ENCODE results near the gene ADGRA3. TPM values are rescaled to one million over a fixed set of nuclear protein-coding genes. Genes with fewer than 3 reads are reported as not detected.
"Not testable (repeated sequence)": the region's sequence is repeated elsewhere in the genome, so short reads cannot be mapped to it uniquely, and the experiment has no call there.

Gene ADGRA3
- total RNA-seq, 1 experiment from 2014 or later, result 31.4 TPM

DNA sequence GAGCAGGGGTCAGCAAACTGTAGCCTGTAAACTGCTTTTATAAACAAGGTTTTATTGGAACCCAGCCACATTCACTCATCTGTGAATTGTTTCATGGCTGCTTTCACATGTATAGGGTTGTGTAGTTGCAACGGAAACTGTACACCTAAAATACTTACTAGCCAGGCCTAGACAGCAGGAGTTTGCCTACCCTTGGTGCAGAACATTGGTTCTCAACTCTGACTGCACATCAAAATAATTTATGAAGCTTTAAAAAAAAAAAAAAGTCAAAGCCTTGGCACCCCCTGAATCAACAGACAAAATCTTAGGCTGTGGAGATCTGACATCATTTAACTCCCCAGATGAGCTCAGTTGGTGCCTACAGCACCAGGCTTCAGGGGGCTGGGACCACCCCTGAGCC, 27.8 kb downstream of the ADGRA3 start:
- DNase-seq (ENCODE audit: low read depth), result no peak
- in situ Hi-C loops (cut with HindIII; ENCODE audit: low pct_unique_long_range_greater_than_20kb, low sequenced_read_pairs), result no loop called here

DNA sequence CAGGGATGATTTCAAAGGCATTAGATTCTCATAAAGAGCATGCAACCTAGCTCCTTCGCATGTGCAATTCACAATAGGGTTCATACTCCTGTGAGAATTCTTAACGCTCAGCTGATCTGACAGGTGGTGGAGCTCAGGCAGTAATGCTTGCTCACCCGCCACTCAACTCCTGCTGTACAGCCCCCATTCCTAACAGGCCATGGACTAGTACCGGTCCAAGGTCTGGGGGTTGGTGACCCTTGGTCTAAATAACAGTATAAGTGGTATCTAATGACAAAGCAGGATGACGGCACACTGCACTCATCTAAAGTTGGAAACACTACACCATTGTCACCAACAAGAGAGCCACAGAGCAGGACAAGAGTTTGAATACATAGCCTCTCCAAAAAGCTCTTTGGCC, 28.5 kb downstream of the ADGRA3 start:
- in situ Hi-C loops (cut with HindIII; ENCODE audit: low pct_unique_long_range_greater_than_20kb, low sequenced_read_pairs), result no loop called here
- DNase-seq (ENCODE audit: low read depth), result no peak

DNA sequence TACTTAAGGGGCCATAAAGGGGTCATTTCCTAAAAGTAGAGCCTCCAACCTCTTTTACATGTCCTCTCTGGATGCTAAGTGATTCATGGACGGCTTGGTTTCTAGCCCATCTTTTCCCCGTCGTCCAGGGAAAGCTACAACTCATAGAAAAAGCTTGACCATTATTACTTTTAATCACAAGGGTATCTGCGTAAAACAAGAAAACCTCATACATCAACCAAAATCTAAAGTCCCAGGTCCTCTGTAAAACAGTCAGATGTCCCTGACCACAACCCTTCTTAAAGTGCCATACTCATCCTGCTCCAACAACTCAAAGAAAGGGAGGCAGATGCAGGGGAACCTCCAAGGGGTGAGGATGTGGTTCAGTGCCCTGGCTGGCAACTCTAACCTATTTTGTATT, 29.6 kb downstream of the ADGRA3 start:
- DNase-seq (ENCODE audit: low read depth), result no peak
- in situ Hi-C loops (cut with HindIII; ENCODE audit: low pct_unique_long_range_greater_than_20kb, low sequenced_read_pairs), result no loop called here

DNA sequence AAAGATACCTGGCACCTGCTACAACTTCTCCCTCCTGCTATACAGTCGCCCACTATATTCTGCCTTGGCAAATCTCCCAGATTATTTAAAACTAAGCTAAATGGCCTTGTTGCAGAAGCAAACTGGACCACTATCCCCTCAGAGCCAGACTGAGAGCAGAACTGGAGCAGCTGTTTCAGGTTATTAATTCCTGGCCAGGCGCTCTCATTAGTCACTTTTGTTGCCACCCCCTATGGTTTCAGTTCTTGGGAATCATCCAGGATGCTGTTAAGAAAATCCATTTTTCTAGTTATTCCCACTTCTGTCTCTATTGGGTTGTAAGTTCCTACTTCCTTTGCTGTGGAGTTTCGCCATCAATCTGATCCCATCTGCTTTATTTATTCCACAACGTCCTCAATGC, 30.1 kb downstream of the ADGRA3 start:
- in situ Hi-C loops (cut with HindIII; ENCODE audit: low pct_unique_long_range_greater_than_20kb, low sequenced_read_pairs), result no loop called here
- no peak for DNase-seq (ENCODE audit: low read depth)

DNA sequence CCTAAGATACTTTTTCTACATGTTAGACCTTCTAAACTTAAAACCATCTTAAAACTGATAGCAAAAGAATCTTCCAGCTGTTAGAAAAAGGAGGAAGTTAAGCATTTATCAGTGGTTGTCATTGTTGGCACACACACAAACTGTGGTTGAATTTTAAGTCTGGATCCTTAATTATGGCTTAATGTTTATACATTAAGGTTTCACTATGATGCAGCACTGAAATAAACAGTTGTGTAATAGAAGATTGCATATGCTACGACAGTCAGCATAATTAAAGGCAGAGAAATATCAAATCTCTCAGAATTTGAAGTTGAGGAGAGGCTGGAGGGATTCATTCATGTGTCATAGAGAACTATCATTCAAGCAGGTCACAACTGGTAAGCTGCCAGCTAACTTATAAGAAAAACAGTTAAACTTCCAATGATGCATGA, 32.3 kb downstream of the ADGRA3 start:
- in situ Hi-C loops (cut with HindIII; ENCODE audit: low pct_unique_long_range_greater_than_20kb, low sequenced_read_pairs), result no loop called here

DNA sequence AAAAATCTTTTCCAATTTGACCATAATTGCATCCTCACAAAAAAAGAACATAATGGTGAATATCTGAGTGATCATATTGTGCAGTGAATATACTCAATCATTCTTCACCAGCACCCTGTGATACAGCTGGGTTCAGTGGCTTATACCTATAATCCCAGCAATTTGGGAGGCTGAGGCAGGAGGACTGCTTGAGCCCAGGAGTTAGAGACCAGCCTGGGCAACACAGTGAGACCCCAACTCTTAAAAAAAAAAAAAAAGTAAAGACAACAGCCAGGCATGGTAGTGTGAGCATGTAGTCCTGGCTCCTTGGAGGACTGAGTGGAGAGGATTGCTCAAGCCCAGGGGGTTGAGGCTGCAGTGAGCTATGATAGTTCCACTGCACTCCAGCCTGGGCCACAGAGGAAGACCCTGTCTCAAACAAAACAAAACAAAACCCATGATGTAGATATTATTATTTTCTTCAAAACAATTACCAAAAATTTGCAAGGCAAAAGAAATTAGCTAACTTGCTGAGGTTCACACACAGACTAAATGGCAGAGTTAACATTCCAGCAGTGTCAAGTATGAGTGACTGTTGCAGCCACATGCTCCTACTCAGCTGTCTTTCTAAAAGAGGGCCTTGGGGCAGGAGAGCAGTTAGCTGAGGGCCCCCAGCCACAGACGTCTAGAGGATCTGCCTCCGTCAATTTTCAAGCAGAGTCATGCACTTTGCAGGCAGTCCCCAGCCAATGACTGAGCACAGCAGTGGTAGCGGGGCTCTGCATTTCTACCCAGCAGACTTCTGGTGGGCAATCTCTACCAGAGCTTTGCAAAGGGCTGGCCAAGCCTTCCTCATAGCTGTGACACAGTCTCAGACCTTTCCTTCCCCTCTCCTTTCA, 33.4 kb downstream of the ADGRA3 start:
- no peak for DNase-seq (ENCODE audit: low read depth)

More for the DNA sequence above, 32.3 kb downstream of the ADGRA3 start:
- DNase-seq (ENCODE audit: low read depth), result peak; percentile 67

DNA sequence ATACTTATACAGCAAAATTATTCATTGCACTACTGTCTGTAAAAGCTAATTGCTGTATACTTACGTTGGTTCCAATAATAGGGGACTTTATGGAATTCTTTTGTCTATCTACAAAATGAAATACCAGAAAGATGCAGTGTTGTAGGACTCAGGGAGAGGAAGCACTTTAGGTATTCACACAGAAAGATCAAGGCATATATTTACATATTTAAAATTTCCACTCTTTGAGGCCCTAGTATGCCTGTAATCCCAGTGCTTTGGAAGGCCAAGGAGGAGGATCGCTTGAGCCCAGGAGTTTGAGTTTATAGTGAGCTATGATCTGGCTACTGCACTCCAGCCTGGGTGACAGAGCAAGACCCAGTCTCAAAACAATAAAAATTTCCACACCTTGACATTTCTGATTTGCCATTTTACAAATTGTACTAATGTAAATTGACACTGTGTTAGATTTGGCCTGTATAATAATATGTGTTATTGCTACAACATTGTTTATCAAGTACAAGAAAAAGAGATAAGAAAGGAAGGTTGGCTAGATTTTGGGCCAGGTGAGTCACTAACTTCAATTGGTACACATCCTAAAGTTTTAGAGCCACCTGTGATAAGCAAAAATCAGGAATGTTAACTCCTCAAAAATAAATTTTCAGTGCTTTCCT, 35.1 kb downstream of the ADGRA3 start:
- in situ Hi-C loops (cut with HindIII; ENCODE audit: low pct_unique_long_range_greater_than_20kb, low sequenced_read_pairs), result no loop called here

More for the DNA sequence above, 33.4 kb downstream of the ADGRA3 start:
- in situ Hi-C loops (cut with HindIII; ENCODE audit: low pct_unique_long_range_greater_than_20kb, low sequenced_read_pairs), result no loop called here

DNA sequence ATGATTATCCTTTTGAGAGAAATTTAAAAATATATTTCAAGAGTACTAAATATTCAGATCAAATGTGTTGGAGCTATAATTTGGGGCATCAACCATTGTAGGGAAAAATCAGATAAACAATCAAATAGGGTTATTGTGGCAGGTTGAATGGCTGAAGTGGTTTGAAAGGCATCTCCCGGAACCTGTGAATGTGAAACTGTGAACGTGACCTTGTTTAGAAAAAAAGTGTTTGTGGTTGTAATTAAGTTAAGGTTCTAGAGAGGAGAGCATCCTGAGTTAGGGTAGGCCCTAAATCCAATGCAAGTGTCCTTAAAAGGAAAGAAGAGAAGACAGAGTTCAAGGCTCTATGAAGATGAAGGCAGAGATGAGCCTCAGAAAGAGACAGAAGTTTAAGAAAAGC, 37.4 kb downstream of the ADGRA3 start:
- in situ Hi-C loops (cut with HindIII; ENCODE audit: low pct_unique_long_range_greater_than_20kb, low sequenced_read_pairs), result no loop called here
- no peak for DNase-seq (ENCODE audit: low read depth)

More for the DNA sequence above, 35.1 kb downstream of the ADGRA3 start:
- no peak for DNase-seq (ENCODE audit: low read depth)

DNA sequence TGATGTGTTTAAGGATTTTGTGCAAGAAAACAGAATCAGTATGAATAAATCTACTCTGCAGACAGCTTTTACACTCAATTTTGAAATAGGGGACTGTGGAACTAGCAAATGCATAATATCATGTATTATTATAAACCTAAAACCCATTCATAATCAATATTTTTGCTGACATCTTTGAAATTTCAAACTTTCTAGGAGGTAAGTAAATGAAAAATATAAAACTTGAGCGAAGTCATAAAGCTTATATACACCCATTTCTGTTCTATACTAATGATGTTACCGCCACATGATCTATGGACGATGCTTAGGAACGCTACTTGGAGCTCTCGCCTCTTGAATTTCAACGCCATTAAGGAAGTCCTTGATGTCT, 38.1 kb downstream of the ADGRA3 start:
- in situ Hi-C loops (cut with HindIII; ENCODE audit: low pct_unique_long_range_greater_than_20kb, low sequenced_read_pairs), result no loop called here
- DNase-seq (ENCODE audit: low read depth), result no peak

DNA sequence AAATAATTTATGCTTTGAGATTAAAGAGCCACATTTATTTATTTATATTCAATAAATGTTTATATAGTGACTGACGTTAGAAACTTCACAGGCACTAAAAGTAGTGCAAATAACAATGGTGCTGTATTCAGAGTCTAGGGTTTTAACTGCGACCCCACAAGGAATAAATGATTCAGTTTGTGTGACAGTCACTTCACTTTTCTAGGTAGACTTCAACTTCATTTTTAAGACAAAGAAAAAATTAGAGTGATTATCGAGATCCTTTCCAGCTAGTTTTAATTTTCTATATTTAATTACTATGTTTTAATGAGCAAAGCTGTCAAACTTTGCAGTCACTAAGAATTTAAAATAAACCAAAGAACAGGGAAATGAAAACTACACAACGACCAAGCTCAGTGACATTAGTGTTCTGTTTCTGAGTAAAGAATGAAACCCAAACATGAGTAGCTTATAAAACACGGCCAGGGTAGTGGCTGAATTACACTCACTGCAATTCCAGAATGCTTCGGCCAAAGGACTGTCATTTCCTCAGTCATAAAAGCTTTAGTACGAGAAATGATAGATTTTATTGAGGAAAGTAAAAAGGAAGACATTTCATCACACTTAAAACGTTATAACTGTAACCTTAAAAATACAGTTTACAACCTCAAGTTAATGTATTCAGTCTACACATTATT, 38.6 kb downstream of the ADGRA3 start:
- DNase-seq (ENCODE audit: low read depth), result no peak
- in situ Hi-C loops (cut with HindIII; ENCODE audit: low pct_unique_long_range_greater_than_20kb, low sequenced_read_pairs), result no loop called here

DNA sequence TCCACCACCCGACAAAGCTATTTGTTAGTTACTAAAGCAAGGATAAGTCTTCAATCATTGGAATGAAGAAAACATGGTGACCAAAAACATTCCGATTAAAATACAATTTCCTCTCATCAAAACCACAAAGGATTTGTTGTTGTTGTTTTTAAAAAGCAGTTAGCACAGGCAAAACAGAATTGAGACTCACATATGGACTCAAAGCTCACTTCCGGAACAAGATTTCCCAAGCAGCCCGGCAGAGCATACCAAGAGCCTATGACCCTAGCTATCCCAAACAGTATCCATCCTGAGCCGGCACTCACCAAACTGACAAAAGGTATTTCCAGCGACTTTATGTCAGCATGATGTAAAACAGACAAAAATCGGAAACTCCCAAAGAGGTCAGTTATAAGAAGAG, 39.9 kb downstream of the ADGRA3 start:
- in situ Hi-C loops (cut with HindIII; ENCODE audit: low pct_unique_long_range_greater_than_20kb, low sequenced_read_pairs), result no loop called here

DNA sequence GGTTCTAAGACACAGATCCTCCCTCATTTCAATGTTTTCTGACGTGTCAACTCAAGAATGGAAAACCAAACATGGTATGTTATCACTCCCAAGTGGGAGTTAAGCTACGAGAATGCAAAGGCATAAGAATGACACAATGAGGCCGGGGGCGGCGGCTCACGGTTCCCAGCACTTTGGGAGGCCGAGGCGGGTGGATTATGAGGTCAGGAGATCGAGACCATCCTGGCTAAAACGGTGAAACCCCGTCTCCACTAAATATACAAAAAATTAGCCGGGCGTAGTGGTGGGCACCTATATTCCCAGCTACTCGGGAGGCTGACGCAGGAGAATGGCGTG, 40.6 kb downstream of the ADGRA3 start:
- DNase-seq (ENCODE audit: low read depth), result peak; percentile 73
- in situ Hi-C loops (cut with HindIII; ENCODE audit: low pct_unique_long_range_greater_than_20kb, low sequenced_read_pairs), result not testable (repeated sequence)

More for the DNA sequence above, 39.9 kb downstream of the ADGRA3 start:
- DNase-seq (ENCODE audit: low read depth), result no peak

DNA sequence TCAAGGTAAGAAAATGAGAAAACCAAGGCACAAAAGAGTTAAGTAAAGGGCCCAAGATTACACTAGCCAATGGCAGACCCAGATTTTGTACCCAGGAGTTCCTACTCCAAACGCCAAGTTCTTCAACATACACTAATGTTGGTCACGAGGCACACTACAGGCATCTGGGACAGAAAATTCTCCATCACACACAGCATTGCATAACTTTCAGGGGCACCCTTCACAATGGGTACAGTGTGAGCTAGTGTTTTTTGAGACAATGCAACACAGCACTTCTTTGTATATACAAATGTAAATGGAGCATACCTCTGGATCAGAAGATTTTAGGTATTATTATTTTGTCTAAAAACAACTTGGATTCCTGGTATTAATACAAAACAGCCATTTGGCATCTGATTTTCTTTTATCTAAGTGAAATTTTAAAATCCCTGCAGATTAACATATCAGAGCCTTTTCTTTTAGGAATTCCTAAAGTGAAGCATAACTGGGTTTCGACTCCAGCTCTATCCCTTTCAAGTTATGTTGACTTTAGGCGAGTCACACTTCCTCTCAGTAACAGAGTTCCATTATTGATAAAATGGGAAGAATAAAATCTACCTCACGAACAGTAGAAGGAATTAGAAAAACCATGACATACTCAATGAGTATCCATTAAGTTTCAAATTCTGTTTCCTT, 41.1 kb downstream of the ADGRA3 start:
- in situ Hi-C loops (cut with HindIII; ENCODE audit: low pct_unique_long_range_greater_than_20kb, low sequenced_read_pairs), result no loop called here
- no peak for DNase-seq (ENCODE audit: low read depth)

DNA sequence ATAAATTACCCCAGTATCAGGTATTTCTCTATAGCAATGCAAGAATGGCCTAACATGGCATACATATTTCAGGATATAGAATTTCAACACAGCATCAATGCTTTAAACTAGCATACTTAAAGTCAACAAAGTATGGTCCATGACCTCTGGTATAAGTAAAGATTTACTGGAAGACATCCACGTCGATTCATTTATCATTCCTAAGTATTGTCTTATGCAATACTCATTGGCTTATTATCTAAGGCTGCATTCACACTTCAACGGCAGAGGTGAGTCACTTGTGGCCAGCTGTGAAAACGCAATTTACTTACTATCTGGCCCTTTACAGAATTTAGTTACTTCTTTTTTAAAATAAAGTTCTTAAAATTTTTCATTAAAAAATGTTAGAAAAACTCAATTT, 42.6 kb downstream of the ADGRA3 start:
- in situ Hi-C loops (cut with HindIII; ENCODE audit: low pct_unique_long_range_greater_than_20kb, low sequenced_read_pairs), result no loop called here
- peak; percentile 23 for DNase-seq (ENCODE audit: low read depth)

DNA sequence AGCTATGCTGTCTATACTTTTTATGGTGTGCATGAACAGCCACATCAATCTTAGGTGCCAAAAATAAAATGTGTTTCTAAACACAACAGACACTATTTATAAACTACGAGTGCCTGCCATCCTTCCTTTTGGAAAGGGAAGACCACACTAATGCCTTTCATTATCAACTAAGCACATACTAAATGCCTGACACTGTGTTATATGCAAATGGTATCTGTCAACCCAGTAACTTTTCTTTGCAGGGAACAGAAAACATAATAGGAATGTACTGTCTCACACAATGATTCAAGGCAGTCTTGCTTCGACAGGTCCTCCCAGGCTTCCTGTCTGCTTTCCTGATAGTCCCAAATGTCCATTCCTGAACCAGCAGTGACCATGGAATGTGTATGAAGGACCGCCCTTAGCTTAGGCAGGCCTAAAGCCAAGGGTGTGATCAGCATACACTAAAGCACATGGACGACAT, 43.8 kb downstream of the ADGRA3 start:
- in situ Hi-C loops (cut with HindIII; ENCODE audit: low pct_unique_long_range_greater_than_20kb, low sequenced_read_pairs), result no loop called here
- no peak for DNase-seq (ENCODE audit: low read depth)

DNA sequence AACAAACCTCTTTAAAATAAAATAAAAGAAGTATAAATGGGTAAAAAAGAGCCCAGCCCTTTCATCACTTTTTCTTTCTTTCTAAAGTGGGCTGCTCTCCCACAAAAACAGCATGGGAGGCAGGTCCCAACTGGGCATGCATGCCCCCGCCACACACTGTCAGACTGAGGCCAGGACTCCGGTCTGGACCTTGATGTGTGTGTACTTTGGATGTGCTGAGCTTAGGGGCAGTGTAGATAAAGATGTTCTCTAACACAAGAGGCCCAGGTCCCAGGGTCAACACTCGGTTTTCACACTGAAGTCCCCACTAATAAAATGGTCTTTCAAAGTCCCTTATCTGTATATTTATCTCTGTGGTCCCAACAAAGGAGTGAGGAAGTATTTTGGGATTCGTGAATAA, 44.4 kb downstream of the ADGRA3 start:
- DNase-seq (ENCODE audit: low read depth), result no peak

DNA sequence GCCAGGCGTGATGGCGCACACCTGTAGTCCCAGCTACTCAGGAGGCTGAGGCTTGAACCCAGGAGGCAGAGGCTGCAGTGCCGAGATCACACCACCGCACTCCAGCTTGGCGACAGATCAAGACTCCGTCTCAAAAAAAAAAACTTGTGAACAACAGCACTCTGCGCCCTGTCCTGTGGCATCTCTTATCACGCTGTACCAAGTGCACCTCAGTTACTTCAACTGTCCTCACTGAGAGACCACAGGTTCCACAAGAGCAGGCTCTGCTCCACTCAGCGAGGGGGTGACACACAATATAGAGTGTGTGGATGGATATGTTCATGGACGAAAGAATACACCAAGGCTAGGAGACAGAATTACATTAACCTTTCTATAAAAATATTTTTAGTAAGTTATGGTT, 49.3 kb downstream of the ADGRA3 start:
- no peak for DNase-seq (ENCODE audit: low read depth)
- in situ Hi-C loops (cut with HindIII; ENCODE audit: low pct_unique_long_range_greater_than_20kb, low sequenced_read_pairs), result no loop called here

More for the DNA sequence above, 44.4 kb downstream of the ADGRA3 start:
- in situ Hi-C loops (cut with HindIII; ENCODE audit: low pct_unique_long_range_greater_than_20kb, low sequenced_read_pairs), result no loop called here

DNA sequence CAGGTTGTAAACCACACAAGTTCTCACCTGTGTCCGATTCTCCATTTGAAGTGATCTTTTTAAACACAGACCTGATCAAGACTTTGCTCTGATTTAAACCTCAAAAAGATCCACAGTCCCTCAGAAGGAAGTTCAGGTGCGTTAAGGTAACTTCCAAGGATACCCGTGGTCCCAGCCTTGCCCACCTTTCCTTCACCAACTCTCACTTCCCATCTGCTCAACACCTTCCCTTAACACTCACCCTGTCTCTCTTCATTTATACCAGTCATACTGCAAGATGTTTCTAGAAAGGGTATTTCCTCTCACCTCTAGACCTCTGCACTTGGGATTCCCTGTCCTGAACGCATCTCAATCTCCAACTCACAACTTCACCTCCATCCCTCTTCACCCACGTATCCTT, 49.9 kb downstream of the ADGRA3 start:
- DNase-seq (ENCODE audit: low read depth), result no peak
- in situ Hi-C loops (cut with HindIII; ENCODE audit: low pct_unique_long_range_greater_than_20kb, low sequenced_read_pairs), result no loop called here

DNA sequence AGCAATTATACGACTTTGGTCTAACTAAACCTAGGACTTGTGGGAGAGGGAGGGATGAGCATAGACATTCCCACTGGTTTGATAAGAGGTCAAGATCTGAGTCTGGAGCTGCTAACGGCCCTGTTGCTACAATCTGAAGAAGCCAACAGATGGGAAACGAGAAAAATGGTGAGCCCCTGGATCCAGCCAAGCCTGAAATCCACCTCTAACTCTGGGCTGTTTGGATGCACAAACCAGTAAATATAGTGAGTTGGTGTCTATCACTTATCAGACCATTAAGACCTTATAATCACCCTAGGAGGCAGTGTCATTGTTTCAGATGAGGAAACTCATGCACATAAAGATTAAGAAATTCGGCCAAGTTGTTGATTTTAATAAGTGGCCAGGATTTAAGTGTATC, 50.5 kb downstream of the ADGRA3 start:
- in situ Hi-C loops (cut with HindIII; ENCODE audit: low pct_unique_long_range_greater_than_20kb, low sequenced_read_pairs), result no loop called here
- DNase-seq (ENCODE audit: low read depth), result no peak

Data from Caki2 (cell line).